Measurements from ENCODE around the gene OSBPL8. TPM values are rescaled to one million over a fixed set of nuclear protein-coding genes. Genes with fewer than 3 reads are reported as not detected.

Gene OSBPL8
- total and polyA plus RNA-seq, 10 of the 15 experiments (the other 5 are each of a cell fraction or from before 2014, with no cell fraction given) = 10.4 to 58.0 (median 32.0) TPM

DNA sequence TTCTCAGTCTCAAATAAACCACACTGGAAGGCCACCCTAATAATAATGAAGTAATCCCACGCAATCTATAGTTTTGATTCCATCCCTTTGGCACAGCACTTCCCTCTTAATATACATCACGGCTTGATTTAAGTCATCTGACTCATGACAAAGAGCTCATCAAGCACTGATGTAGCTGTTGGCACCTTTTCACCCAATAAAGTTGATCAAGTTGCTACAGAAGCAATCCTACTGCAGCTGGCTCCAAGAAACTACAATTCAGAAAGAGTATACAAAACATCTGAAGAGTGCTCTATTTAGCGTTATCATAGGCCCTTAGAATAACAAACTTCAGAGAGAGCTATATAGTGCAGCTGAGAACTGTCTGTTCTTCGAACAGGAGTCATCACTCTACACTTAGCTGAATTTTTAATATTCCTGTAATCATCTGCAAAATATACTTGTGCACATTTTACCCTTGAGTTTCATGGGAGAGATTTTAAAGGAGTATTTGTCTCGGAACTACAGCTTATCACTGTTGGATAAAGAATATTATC lies 94.9 kb downstream of the OSBPL8 start:
- no peaks in the 10 kb centered on the region for H3K79me2 ChIP-seq (ENCODE audit: control insufficient read depth, insufficient read depth, low read length)
- in situ Hi-C loops (cut with MboI) = no loop called here
- H3K4me3 ChIP-seq = no peak overlapping the region
- no peaks in the 10 kb centered on the region for H3K27me3 ChIP-seq (replicated peaks in 1 of 2; ENCODE audit: control insufficient read depth in 2 of 2, insufficient read depth in 2 of 2, low read length in 1 of 2)
- no peaks in the 10 kb centered on the region for H3K9me3 ChIP-seq (replicated peaks; ENCODE audit: control insufficient read depth, insufficient read depth, low read length)
- ChIA-PET RAD21 (ENCODE audit: unreplicated experiment) (no interaction called here), SMC1A (ENCODE audit: uncharacterized antibody, unreplicated experiment) (interaction anchor here (0.6 to 2.6 kb wide), 6 partner anchors 9 to 1604 kb away, joined by 3 to 9 read pairs (median 4); no protein-coding TSS in a partner anchor), POLR2A (no interaction called here), CTCF (interaction anchor here (0.8 to 1.2 kb wide), 3 partner anchors 9 to 980 kb away, joined by 3 to 4 read pairs (median 4); no protein-coding TSS in a partner anchor)
- DNase-seq (ENCODE audit: low read depth, low spot score) (no peak), ATAC-seq (no peak), FAIRE-seq (no peak)
- no TSS peak for BruUV-seq (replicated peaks)
- H2AFZ ChIP-seq (ENCODE audit: control insufficient read depth, low read depth, low read length) = no peak overlapping the region
- no peak overlapping the region for H3K9ac ChIP-seq (ENCODE audit: control insufficient read depth, insufficient read depth, low read length)
- 98% methylated on average over 5 of the region's 5 CpGs for WGBS (ENCODE audit: insufficient coverage, insufficient replicate concordance, low lambda C conversion rate, missing lambda C conversion rate)
- no peak overlapping the region for H3K27ac ChIP-seq (ENCODE audit: control insufficient read depth, insufficient read depth)
- no peaks in the 10 kb centered on the region for H3K4me1 ChIP-seq (ENCODE audit: control insufficient read depth, insufficient read depth, low read length)
- intact Hi-C loops (cut with micrococcal nuclease; ENCODE audit: unreplicated experiment) = no loop called here
- no peak overlapping the region for H3K4me2 ChIP-seq (ENCODE audit: control insufficient read depth, insufficient read depth)
- no peaks in the 10 kb centered on the region for H3K36me3 ChIP-seq (ENCODE audit: control insufficient read depth in 2 of 2, insufficient read depth in 2 of 2, low read length in 1 of 2)
- no peaks in the 10 kb centered on the region for H4K20me1 ChIP-seq (ENCODE audit: control insufficient read depth, insufficient read depth)
- TF ChIP-seq RB1 (IDR thresholded peaks at IDR 0.05; ENCODE audit: borderline replicate concordance) (no peak), SMAD5 (IDR thresholded peaks at IDR 0.05; ENCODE audit: low read depth) (no peak), MEF2B (IDR thresholded peaks at IDR 0.05; ENCODE audit: partially characterized antibody, poor library complexity, severe bottlenecking) (no peak), TCF7 (IDR thresholded peaks at IDR 0.05; ENCODE audit: borderline replicate concordance) (no peak), IRF4 (IDR thresholded peaks at IDR 0.05; ENCODE audit: low read depth, low read length) (no peak), CEBPZ (IDR thresholded peaks at IDR 0.05; ENCODE audit: low read depth, low read length) (no peak), ZNF24 (IDR thresholded peaks at IDR 0.05) (no peak), ZNF217 (IDR thresholded peaks at IDR 0.05) (no peak), SRF (IDR thresholded peaks at IDR 0.05; ENCODE audit: low read depth in 2 of 2, low read length in 2 of 2) (no peak), CHD2 (IDR thresholded peaks at IDR 0.05; ENCODE audit: borderline replicate concordance, low read depth, low read length) (no peak), ZNF207 (IDR thresholded peaks at IDR 0.05; ENCODE audit: borderline replicate concordance) (no peak), RFX5 (IDR thresholded peaks at IDR 0.05; ENCODE audit: low read depth, low read length) (no peak), PAX8 (IDR thresholded peaks at IDR 0.05) (no peak)
- TF ChIP-seq, protein P1, sequence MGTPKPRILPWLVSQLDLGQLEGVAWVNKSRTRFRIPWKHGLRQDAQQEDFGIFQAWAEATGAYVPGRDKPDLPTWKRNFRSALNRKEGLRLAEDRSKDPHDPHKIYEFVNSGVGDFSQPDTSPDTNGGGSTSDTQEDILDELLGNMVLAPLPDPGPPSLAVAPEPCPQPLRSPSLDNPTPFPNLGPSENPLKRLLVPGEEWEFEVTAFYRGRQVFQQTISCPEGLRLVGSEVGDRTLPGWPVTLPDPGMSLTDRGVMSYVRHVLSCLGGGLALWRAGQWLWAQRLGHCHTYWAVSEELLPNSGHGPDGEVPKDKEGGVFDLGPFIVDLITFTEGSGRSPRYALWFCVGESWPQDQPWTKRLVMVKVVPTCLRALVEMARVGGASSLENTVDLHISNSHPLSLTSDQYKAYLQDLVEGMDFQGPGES (IDR thresholded peaks at IDR 0.05) = no peak
- TF ChIP-seq, protein P2, sequence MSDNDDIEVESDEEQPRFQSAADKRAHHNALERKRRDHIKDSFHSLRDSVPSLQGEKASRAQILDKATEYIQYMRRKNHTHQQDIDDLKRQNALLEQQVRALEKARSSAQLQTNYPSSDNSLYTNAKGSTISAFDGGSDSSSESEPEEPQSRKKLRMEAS (IDR thresholded peaks at IDR 0.05; ENCODE audit: low read depth, low read length) = no peak
- TF ChIP-seq, protein P3, sequence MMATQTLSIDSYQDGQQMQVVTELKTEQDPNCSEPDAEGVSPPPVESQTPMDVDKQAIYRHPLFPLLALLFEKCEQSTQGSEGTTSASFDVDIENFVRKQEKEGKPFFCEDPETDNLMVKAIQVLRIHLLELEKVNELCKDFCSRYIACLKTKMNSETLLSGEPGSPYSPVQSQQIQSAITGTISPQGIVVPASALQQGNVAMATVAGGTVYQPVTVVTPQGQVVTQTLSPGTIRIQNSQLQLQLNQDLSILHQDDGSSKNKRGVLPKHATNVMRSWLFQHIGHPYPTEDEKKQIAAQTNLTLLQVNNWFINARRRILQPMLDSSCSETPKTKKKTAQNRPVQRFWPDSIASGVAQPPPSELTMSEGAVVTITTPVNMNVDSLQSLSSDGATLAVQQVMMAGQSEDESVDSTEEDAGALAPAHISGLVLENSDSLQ (IDR thresholded peaks at IDR 0.05) = no peak
- TF ChIP-seq, protein P4, sequence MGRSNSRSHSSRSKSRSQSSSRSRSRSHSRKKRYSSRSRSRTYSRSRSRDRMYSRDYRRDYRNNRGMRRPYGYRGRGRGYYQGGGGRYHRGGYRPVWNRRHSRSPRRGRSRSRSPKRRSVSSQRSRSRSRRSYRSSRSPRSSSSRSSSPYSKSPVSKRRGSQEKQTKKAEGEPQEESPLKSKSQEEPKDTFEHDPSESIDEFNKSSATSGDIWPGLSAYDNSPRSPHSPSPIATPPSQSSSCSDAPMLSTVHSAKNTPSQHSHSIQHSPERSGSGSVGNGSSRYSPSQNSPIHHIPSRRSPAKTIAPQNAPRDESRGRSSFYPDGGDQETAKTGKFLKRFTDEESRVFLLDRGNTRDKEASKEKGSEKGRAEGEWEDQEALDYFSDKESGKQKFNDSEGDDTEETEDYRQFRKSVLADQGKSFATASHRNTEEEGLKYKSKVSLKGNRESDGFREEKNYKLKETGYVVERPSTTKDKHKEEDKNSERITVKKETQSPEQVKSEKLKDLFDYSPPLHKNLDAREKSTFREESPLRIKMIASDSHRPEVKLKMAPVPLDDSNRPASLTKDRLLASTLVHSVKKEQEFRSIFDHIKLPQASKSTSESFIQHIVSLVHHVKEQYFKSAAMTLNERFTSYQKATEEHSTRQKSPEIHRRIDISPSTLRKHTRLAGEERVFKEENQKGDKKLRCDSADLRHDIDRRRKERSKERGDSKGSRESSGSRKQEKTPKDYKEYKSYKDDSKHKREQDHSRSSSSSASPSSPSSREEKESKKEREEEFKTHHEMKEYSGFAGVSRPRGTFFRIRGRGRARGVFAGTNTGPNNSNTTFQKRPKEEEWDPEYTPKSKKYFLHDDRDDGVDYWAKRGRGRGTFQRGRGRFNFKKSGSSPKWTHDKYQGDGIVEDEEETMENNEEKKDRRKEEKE (IDR thresholded peaks at IDR 0.05) = no peak

Data from GM12878 (cell line).